ENCODE measurements around the gene PPP3R1.

The PPP3R1 gene

GRCh38 chr2:68178954-68179627, 73.2 kb downstream of the PPP3R1 start:
- no peak for TF ChIP-seq POLR2AphosphoS5 (IDR thresholded peaks at IDR 0.05; ENCODE audit: low read depth, low read length)
- no peak for TF ChIP-seq REST (IDR thresholded peaks at IDR 0.05; ENCODE audit: insufficient read depth in 1 of 2, low read depth in 2 of 2, low read length in 2 of 2)

- TF ChIP-seq FOXP2 (optimal IDR thresholded peaks at IDR 0.05; ENCODE audit: borderline replicate concordance, extremely low read depth, extremely low read length, insufficient read depth) (no peak), TAF1 (IDR thresholded peaks at IDR 0.05; ENCODE audit: borderline replicate concordance, insufficient read depth, low read length) (no peak), POLR2AphosphoS5 (IDR thresholded peaks at IDR 0.05; ENCODE audit: low read depth, low read length) (no peak), REST (IDR thresholded peaks at IDR 0.05; ENCODE audit: insufficient read depth in 1 of 2, low read depth in 2 of 2, low read length in 2 of 2) (no peak), SIN3A (IDR thresholded peaks at IDR 0.05; ENCODE audit: borderline replicate concordance, insufficient read depth, low read length) (no peak)
Observed at GRCh38 chr2:68178432-68178831, 73.9 kb downstream of the PPP3R1 start.

- no peak for TF ChIP-seq SIN3A (IDR thresholded peaks at IDR 0.05; ENCODE audit: borderline replicate concordance, insufficient read depth, low read length)
- no peak for TF ChIP-seq POLR2AphosphoS5 (IDR thresholded peaks at IDR 0.05; ENCODE audit: low read depth, low read length)
- no peak for TF ChIP-seq REST (IDR thresholded peaks at IDR 0.05; ENCODE audit: insufficient read depth in 1 of 2, low read depth in 2 of 2, low read length in 2 of 2)
- TF ChIP-seq FOXP2 (optimal IDR thresholded peaks at IDR 0.05; ENCODE audit: borderline replicate concordance, extremely low read depth, extremely low read length, insufficient read depth) = no peak
- no peak for TF ChIP-seq TAF1 (IDR thresholded peaks at IDR 0.05; ENCODE audit: borderline replicate concordance, insufficient read depth, low read length)
Observed at GRCh38 chr2:68177541-68177940, 74.8 kb downstream of the PPP3R1 start.

- no peak for TF ChIP-seq SIN3A (IDR thresholded peaks at IDR 0.05; ENCODE audit: borderline replicate concordance, insufficient read depth, low read length)
- no peak for TF ChIP-seq FOXP2 (optimal IDR thresholded peaks at IDR 0.05; ENCODE audit: borderline replicate concordance, extremely low read depth, extremely low read length, insufficient read depth)
- TF ChIP-seq REST (IDR thresholded peaks at IDR 0.05; ENCODE audit: insufficient read depth in 1 of 2, low read depth in 2 of 2, low read length in 2 of 2) = no peak
- no peak; the same call in 1 of the 2 replicates for TF ChIP-seq POLR2AphosphoS5 (IDR thresholded peaks at IDR 0.05; ENCODE audit: low read depth, low read length)
- no peak for TF ChIP-seq TAF1 (IDR thresholded peaks at IDR 0.05; ENCODE audit: borderline replicate concordance, insufficient read depth, low read length)
Observed at GRCh38 chr2:68176657-68177056, 75.7 kb downstream of the PPP3R1 start.

Data from PFSK-1 (cell line).